GM12878 (cell line): Measurements from ENCODE around the gene PHF11. TPM values are rescaled to one million over a fixed set of nuclear protein-coding genes. Genes with fewer than 3 reads are reported as not detected.

Source experiments
- ATAC-seq: fragments of 200-7000 bp; cut with Tn5 transposase; 3 replicates; pipeline ENCODE4 v1.9.1; 2020; ENCODE audit warnings: mild to moderate bottlenecking, moderate library complexity
- BruUV-seq: library from RNA; stranded (reverse); fragments of 400-500 nt; replicated peaks from 2 replicates; lab custom pipeline; 2021; lab: Mats Ljungman, UMichigan
- CTCF ChIA-PET: fragments of 300-600 bp; sonication (Branson Sonifier 250); formaldehyde crosslinking; extraction: SDS; loops from one replicate; lab custom pipeline; 2021; ENCODE audit warnings: inconsistent platforms; lab: Yijun Ruan, JAX
- POLR2A ChIA-PET: fragments of 350-600 bp; formaldehyde crosslinking; extraction: SDS; loops from one replicate; lab custom pipeline; 2021; ENCODE audit warnings: inconsistent platforms; lab: Charles Lee
- RAD21 ChIA-PET: fragments of 300-600 bp; sonication (Branson Sonifier 250); formaldehyde crosslinking; loops from one replicate; lab custom pipeline; 2023; ENCODE audit warnings: antibody characterized with exemption; ENCODE audit not compliant: unreplicated experiment; lab: Charles Lee
- SMC1A ChIA-PET: fragments of 300-600 bp; sonication (Branson Sonifier 250); formaldehyde crosslinking; loops from one replicate; lab custom pipeline; 2023; ENCODE audit not compliant: unreplicated experiment, uncharacterized antibody; lab: Charles Lee
- DNase-seq: peaks from one replicate; pipeline ENCODE4 v3.0.0-alpha.2; 2011; ENCODE audit warnings: low read depth, low spot score
- FAIRE-seq: peaks from 3 replicates; lab custom pipeline; 2011; peaks lifted over from hg19 to GRCh38; lab: Jason Lieb, UNC
- H2AFZ ChIP-seq: 2 replicates; pipeline ENCODE4 v1.6.0; 2011; ENCODE audit warnings: low read depth, low read length, control low read depth; ENCODE audit not compliant: control insufficient read depth
- H3K27ac ChIP-seq: 2 replicates; pipeline ENCODE4 v1.5.1; 2011; ENCODE audit warnings: control low read depth; ENCODE audit not compliant: control insufficient read depth, insufficient read depth
- H3K27me3 ChIP-seq, 2 experiments: replicated peaks in 1 of 2; 2 replicates each; pipeline versions ENCODE4 v1.6.0 to v1.6.1; 2011; ENCODE audit warnings: low read length in 1 of 2; ENCODE audit not compliant: control insufficient read depth in 2 of 2, insufficient read depth in 2 of 2
- H3K36me3 ChIP-seq, 2 experiments: 2 replicates each; pipeline ENCODE4 v1.5.1; 2011; ENCODE audit warnings: low read length in 1 of 2; ENCODE audit not compliant: control insufficient read depth in 2 of 2, insufficient read depth in 2 of 2
- H3K4me1 ChIP-seq: 2 replicates; pipeline ENCODE4 v1.6.1; 2011; ENCODE audit warnings: mild to moderate bottlenecking, low read length, moderate library complexity, mixed read lengths; ENCODE audit not compliant: control insufficient read depth, insufficient read depth
- H3K4me2 ChIP-seq: 2 replicates; pipeline ENCODE4 v1.6.0; 2011; ENCODE audit warnings: control low read depth; ENCODE audit not compliant: control insufficient read depth, insufficient read depth
- H3K4me3 ChIP-seq: fragments of 200-600 bp; sonication (generic); 2 replicates; pipeline ENCODE4 v1.5.1; 2016
- H3K79me2 ChIP-seq: 2 replicates; pipeline ENCODE4 v1.6.0; 2011; ENCODE audit warnings: low read length; ENCODE audit not compliant: control insufficient read depth, insufficient read depth
- H3K9ac ChIP-seq: 2 replicates; pipeline ENCODE4 v1.8.0; 2011; ENCODE audit warnings: low read length, control low read depth, mixed read lengths; ENCODE audit not compliant: control insufficient read depth, insufficient read depth
- H3K9me3 ChIP-seq: replicated peaks from 3 replicates; pipeline ENCODE4 v1.5.1; 2011; ENCODE audit warnings: mild to moderate bottlenecking, low read length; ENCODE audit not compliant: control insufficient read depth, insufficient read depth
- H4K20me1 ChIP-seq: 2 replicates; pipeline ENCODE4 v1.6.0; 2011; ENCODE audit not compliant: control insufficient read depth, insufficient read depth
- CHD1 ChIP-seq: IDR thresholded peaks from 2 replicates; pipeline ENCODE4 v1.6.1; 2012; ENCODE audit warnings: low read depth, low read length, improper control_type of control experiment
- EGR1 ChIP-seq, 2 experiments: IDR thresholded peaks; 1 replicate in 1 of 2; 2 replicates in 1 of 2; pipeline ENCODE4 v1.6.1; 2011 to 2012; ENCODE audit warnings: low read depth in 2 of 2, low read length in 2 of 2, borderline replicate concordance in 1 of 2, mild to moderate bottlenecking in 1 of 2, moderate library complexity in 1 of 2
- JUND ChIP-seq: IDR thresholded peaks from 2 replicates; pipeline ENCODE4 v1.6.1; 2012; ENCODE audit warnings: low read depth, mild to moderate bottlenecking, low read length, improper control_type of control experiment, moderate library complexity
- LARP7 ChIP-seq: fragments of 450-650 bp; IDR thresholded peaks from 2 replicates; pipeline ENCODE4 v1.6.1; 2017; ENCODE audit warnings: mild to moderate bottlenecking
- MTA3 ChIP-seq: IDR thresholded peaks from 2 replicates; pipeline ENCODE4 v1.6.1; 2012; ENCODE audit warnings: low read length, inconsistent platforms, borderline replicate concordance
- NR2F1 ChIP-seq: fragments of 450-650 bp; conservative IDR thresholded peaks from 2 replicates; pipeline ENCODE4 v1.6.1; 2017; ENCODE audit warnings: mild to moderate bottlenecking
- RCOR1 ChIP-seq: conservative IDR thresholded peaks from 2 replicates; pipeline ENCODE4 v1.6.1; 2012; ENCODE audit warnings: low read depth, low read length, improper control_type of control experiment
- WGBS: methylation state at CpG from one replicate; pipeline ENCODE4 v1.1.6; 2016; ENCODE audit warnings: low lambda C conversion rate; ENCODE audit not compliant: insufficient replicate concordance, insufficient coverage; ENCODE audit errors: missing lambda C conversion rate; 5-methylcytosine and 5-hydroxymethylcytosine counted together
- in situ Hi-C: fragments of 300-500 bp; cut with MboI; formaldehyde crosslinking; loops from 9 replicates; pipeline ENCODE4 v1.14.3; 2018; ENCODE audit warnings: mixed read lengths
- intact Hi-C: fragments of 100-400 bp; cut with micrococcal nuclease; formaldehyde crosslinking; loops from one replicate; pipeline ENCODE4 v1.14.2; 2022; ENCODE audit not compliant: unreplicated experiment
- polyA plus RNA-seq, 11 experiments: library from polyadenylated mRNA; depleted of rRNA in 4 of 11; unstranded in 6 of 11; stranded (reverse) in 5 of 11; fragments of >200 nt; fragmentation: Nextera tagmentation in 4 of 11; fragmentation: Illumina TruSeq in 1 of 11; extraction: Ambion mirVana in 4 of 11; extraction: Trizol in 1 of 11; gene quantifications; 1 replicate in 1 of 11; 2 replicates in 10 of 11; pipeline versions ENCODE4 v1.2.1 to v1.2.3, GENCODE V29; 2011 to 2016; ENCODE audit warnings: inconsistent platforms in 2 of 11, missing spikeins in 2 of 11, low read depth in 1 of 11
- total RNA-seq, 4 experiments: library from RNA; depleted of rRNA in 3 of 4; stranded (reverse); fragments of >200 nt in 3 of 4; fragmentation: Illumina TruSeq in 1 of 4; extraction: Trizol in 1 of 4; gene quantifications; 2 replicates each; pipeline versions ENCODE4 v1.2.1 to v1.2.3, GENCODE V29; 2013 to 2021
- TF ChIP-seq, protein P1 (sequence below): fragments of 450-650 bp; IDR thresholded peaks from 2 replicates; pipeline ENCODE4 v1.6.1; 2014; ENCODE audit warnings: mild to moderate bottlenecking
- TF ChIP-seq, protein P2 (sequence below): fragments of 450-650 bp; IDR thresholded peaks from 2 replicates; pipeline ENCODE4 v1.6.1; 2016; ENCODE audit warnings: mild to moderate bottlenecking
- TF ChIP-seq, protein P3 (sequence below): fragments of 450-650 bp; formaldehyde crosslinking; IDR thresholded peaks from 2 replicates; pipeline ENCODE4 v1.4.0; 2020; ENCODE audit warnings: mild to moderate bottlenecking, moderate library complexity
- TF ChIP-seq, protein P4 (sequence below): IDR thresholded peaks from 2 replicates; pipeline ENCODE4 v1.6.1; 2012; ENCODE audit warnings: low read depth, low read length, improper control_type of control experiment
- TF ChIP-seq, protein P5 (sequence below): IDR thresholded peaks from 2 replicates; pipeline ENCODE4 v1.6.1; 2011; ENCODE audit warnings: borderline replicate concordance, low read depth, mild to moderate bottlenecking, moderate library complexity, mixed read lengths, low read length; ENCODE audit not compliant: insufficient read depth; ENCODE audit errors: extremely low read length
- TF ChIP-seq, protein P6 (sequence below): fragments of 450-650 bp; conservative IDR thresholded peaks from 2 replicates; pipeline ENCODE4 v1.6.1; 2017; ENCODE audit warnings: mild to moderate bottlenecking, moderate library complexity

The PHF11 gene
- total and polyA plus RNA-seq, 10 of the 15 experiments (the other 5 are each of a cell fraction or from before 2014, with no cell fraction given) = 16.9 to 77.3 (median 32.7) TPM

DNA sequence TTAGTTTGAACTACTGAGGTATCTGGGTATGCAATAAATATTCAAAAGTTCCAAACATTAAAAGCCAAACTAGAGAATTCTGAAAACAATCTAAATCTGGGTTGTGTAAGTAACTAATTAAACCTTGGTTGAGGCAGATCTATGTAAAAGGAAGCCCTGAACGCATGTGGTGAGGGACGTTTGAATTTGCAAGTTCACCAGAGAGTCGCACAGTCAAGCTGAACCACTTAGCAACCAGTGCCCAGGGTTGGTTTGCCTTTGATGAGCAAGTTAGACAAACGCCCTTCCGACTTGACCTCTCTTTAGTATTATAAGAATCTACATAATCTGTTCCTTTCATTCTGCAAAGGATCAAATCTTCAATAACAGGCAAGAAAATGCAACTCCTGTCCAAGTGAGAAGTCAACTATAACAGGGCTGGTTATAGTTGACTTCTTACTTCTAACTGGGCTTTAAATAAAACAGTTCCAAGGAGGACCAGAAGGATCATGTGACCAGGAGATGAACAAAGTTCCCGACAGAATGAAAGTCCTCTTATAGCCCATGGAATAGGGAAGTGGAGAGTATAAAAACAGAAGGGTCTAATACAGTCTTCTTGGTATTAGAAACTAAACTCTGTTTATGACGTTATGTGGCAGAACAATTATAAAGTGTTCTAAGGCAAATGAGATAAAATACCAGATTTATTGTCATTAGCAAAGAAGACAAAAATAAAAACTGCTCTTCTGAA lies 40.6 kb downstream of the PHF11 start:
- ChIA-PET POLR2A (no interaction called here), SMC1A (no interaction called here), CTCF (no interaction called here), RAD21 (no interaction called here)
- H2AFZ ChIP-seq = no peak overlapping the region
- H3K79me2 ChIP-seq = no peaks in the 10 kb centered on the region
- peaks cover 12% of the 10 kb centered on the region for H3K4me1 ChIP-seq
- H3K36me3 ChIP-seq = peaks cover 0 to 6% of the 10 kb centered on the region in 2 experiments; a peak in 2 of 4 replicates
- in situ Hi-C loops (no loop called here), intact Hi-C loops (no loop called here)
- no TSS peak for BruUV-seq
- no peak overlapping the region for H3K4me3 ChIP-seq
- H3K9me3 ChIP-seq = no peaks in the 10 kb centered on the region
- ATAC-seq (peak; percentile 41; the same call in 1 of the 3 replicates), DNase-seq (no peak), FAIRE-seq (no peak)
- H3K27ac ChIP-seq = no peak overlapping the region
- no peaks in the 10 kb centered on the region for H4K20me1 ChIP-seq
- H3K27me3 ChIP-seq = no peaks in the 10 kb centered on the region
- 40% methylated on average over 7 of the region's 7 CpGs for WGBS
- no peak overlapping the region for H3K4me2 ChIP-seq
- H3K9ac ChIP-seq = no peak overlapping the region
- no peak for TF ChIP-seq NR2F1
- TF ChIP-seq, protein P1, sequence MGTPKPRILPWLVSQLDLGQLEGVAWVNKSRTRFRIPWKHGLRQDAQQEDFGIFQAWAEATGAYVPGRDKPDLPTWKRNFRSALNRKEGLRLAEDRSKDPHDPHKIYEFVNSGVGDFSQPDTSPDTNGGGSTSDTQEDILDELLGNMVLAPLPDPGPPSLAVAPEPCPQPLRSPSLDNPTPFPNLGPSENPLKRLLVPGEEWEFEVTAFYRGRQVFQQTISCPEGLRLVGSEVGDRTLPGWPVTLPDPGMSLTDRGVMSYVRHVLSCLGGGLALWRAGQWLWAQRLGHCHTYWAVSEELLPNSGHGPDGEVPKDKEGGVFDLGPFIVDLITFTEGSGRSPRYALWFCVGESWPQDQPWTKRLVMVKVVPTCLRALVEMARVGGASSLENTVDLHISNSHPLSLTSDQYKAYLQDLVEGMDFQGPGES = no peak
- no peak for TF ChIP-seq MTA3
- no peak for TF ChIP-seq LARP7
- TF ChIP-seq, protein P2, sequence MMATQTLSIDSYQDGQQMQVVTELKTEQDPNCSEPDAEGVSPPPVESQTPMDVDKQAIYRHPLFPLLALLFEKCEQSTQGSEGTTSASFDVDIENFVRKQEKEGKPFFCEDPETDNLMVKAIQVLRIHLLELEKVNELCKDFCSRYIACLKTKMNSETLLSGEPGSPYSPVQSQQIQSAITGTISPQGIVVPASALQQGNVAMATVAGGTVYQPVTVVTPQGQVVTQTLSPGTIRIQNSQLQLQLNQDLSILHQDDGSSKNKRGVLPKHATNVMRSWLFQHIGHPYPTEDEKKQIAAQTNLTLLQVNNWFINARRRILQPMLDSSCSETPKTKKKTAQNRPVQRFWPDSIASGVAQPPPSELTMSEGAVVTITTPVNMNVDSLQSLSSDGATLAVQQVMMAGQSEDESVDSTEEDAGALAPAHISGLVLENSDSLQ = no peak
- TF ChIP-seq, protein P3, sequence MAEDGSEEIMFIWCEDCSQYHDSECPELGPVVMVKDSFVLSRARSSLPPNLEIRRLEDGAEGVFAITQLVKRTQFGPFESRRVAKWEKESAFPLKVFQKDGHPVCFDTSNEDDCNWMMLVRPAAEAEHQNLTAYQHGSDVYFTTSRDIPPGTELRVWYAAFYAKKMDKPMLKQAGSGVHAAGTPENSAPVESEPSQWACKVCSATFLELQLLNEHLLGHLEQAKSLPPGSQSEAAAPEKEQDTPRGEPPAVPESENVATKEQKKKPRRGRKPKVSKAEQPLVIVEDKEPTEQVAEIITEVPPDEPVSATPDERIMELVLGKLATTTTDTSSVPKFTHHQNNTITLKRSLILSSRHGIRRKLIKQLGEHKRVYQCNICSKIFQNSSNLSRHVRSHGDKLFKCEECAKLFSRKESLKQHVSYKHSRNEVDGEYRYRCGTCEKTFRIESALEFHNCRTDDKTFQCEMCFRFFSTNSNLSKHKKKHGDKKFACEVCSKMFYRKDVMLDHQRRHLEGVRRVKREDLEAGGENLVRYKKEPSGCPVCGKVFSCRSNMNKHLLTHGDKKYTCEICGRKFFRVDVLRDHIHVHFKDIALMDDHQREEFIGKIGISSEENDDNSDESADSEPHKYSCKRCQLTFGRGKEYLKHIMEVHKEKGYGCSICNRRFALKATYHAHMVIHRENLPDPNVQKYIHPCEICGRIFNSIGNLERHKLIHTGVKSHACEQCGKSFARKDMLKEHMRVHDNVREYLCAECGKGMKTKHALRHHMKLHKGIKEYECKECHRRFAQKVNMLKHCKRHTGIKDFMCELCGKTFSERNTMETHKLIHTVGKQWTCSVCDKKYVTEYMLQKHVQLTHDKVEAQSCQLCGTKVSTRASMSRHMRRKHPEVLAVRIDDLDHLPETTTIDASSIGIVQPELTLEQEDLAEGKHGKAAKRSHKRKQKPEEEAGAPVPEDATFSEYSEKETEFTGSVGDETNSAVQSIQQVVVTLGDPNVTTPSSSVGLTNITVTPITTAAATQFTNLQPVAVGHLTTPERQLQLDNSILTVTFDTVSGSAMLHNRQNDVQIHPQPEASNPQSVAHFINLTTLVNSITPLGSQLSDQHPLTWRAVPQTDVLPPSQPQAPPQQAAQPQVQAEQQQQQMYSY (CRISPR knock-in tag) = no peak
- TF ChIP-seq, protein P4, sequence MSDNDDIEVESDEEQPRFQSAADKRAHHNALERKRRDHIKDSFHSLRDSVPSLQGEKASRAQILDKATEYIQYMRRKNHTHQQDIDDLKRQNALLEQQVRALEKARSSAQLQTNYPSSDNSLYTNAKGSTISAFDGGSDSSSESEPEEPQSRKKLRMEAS = no peak
- no peak for TF ChIP-seq CHD1
- TF ChIP-seq EGR1 (IDR thresholded peaks at IDR 0.05; ENCODE audit: borderline replicate concordance in 1 of 2, low read depth in 2 of 2, low read length in 2 of 2) = no peak
- TF ChIP-seq, protein P5, sequence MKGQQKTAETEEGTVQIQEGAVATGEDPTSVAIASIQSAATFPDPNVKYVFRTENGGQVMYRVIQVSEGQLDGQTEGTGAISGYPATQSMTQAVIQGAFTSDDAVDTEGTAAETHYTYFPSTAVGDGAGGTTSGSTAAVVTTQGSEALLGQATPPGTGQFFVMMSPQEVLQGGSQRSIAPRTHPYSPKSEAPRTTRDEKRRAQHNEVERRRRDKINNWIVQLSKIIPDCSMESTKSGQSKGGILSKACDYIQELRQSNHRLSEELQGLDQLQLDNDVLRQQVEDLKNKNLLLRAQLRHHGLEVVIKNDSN = no peak
- no peak for TF ChIP-seq RCOR1
- TF ChIP-seq, protein P6, sequence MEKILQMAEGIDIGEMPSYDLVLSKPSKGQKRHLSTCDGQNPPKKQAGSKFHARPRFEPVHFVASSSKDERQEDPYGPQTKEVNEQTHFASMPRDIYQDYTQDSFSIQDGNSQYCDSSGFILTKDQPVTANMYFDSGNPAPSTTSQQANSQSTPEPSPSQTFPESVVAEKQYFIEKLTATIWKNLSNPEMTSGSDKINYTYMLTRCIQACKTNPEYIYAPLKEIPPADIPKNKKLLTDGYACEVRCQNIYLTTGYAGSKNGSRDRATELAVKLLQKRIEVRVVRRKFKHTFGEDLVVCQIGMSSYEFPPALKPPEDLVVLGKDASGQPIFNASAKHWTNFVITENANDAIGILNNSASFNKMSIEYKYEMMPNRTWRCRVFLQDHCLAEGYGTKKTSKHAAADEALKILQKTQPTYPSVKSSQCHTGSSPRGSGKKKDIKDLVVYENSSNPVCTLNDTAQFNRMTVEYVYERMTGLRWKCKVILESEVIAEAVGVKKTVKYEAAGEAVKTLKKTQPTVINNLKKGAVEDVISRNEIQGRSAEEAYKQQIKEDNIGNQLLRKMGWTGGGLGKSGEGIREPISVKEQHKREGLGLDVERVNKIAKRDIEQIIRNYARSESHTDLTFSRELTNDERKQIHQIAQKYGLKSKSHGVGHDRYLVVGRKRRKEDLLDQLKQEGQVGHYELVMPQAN = no peak
- TF ChIP-seq JUND = no peak
